Choroid plexus epithelial cell (primary cell): ENCODE data around the gene IL31RA.

Source experiments
- DNase-seq: peaks from one replicate; pipeline ENCODE4 v3.0.0-alpha.2; 2010; ENCODE audit warnings: low read depth
- H3K4me3 ChIP-seq: 2 replicates; pipeline ENCODE4 v1.5.1; 2011; ENCODE audit warnings: low read depth, mild to moderate bottlenecking, control low read depth, low read length, moderate library complexity
- TF ChIP-seq, protein P1 (sequence below): conservative IDR thresholded peaks from 2 replicates; pipeline ENCODE4 v1.5.1; 2011; ENCODE audit warnings: low read depth, mild to moderate bottlenecking, control low read depth, inconsistent platforms, low read length, moderate library complexity

The IL31RA gene

GRCh38 chr5:55907927-55908326 lies 56.8 kb downstream of the IL31RA start:
- no peak overlapping the region for H3K4me3 ChIP-seq
- no peak for DNase-seq
- TF ChIP-seq, protein P1, sequence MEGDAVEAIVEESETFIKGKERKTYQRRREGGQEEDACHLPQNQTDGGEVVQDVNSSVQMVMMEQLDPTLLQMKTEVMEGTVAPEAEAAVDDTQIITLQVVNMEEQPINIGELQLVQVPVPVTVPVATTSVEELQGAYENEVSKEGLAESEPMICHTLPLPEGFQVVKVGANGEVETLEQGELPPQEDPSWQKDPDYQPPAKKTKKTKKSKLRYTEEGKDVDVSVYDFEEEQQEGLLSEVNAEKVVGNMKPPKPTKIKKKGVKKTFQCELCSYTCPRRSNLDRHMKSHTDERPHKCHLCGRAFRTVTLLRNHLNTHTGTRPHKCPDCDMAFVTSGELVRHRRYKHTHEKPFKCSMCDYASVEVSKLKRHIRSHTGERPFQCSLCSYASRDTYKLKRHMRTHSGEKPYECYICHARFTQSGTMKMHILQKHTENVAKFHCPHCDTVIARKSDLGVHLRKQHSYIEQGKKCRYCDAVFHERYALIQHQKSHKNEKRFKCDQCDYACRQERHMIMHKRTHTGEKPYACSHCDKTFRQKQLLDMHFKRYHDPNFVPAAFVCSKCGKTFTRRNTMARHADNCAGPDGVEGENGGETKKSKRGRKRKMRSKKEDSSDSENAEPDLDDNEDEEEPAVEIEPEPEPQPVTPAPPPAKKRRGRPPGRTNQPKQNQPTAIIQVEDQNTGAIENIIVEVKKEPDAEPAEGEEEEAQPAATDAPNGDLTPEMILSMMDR, result no peak

DNA sequence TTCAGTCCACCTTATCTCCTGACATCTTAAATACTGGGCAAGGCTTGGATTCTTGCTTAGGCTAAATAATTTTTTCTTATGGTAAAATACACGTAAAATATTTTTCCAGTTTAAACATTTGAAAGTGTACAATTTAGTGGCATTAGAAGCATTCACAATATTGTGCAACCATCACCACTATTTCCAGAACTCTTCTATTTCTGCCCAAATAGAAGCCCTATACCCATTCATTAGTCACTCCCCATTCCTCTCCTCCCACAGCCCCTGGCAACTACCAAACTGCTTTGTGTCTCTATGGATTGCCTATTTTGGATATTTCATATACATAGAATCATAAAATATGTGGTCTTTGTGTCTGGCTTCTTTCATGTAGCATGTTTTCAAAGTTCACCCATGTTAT lies 57.6 kb downstream of the IL31RA start:
- H3K4me3 ChIP-seq, result no peak overlapping the region
- no peak for DNase-seq
- TF ChIP-seq, protein P1, result no peak

- peak; percentile 44 for DNase-seq
- H3K4me3 ChIP-seq, result no peak overlapping the region
- TF ChIP-seq, protein P1, result no peak
Measured at GRCh38 chr5:55911784-55912653, 60.9 kb downstream of the IL31RA start.

- no peak overlapping the region for H3K4me3 ChIP-seq
- no peak for DNase-seq
- TF ChIP-seq, protein P1, result no peak
Measured at GRCh38 chr5:55913466-55914413, 62.6 kb downstream of the IL31RA start.

GRCh38 chr5:55914971-55915370 lies 63.8 kb downstream of the IL31RA start:
- no peak overlapping the region for H3K4me3 ChIP-seq
- DNase-seq, result no peak
- TF ChIP-seq, protein P1, result no peak

- TF ChIP-seq, protein P1, result no peak
Measured at GRCh38 chr5:55915783-55916182, 64.6 kb downstream of the IL31RA start.

More at GRCh38 chr5:55915783-55916182, 64.6 kb downstream of the IL31RA start:
- H3K4me3 ChIP-seq, result no peak overlapping the region
- DNase-seq, result no peak
